Natural killer cell treated with Interleukin-12 subunit alpha and Interleukin-12 subunit beta and Interleukin-15 and Interleukin-18, amount 100 ng/mL, for 72 hours (primary cell): ENCODE measurements around the gene FGF11. TPM values are rescaled to one million over a fixed set of nuclear protein-coding genes. Genes with fewer than 3 reads are reported as not detected.

Experiments used
- ATAC-seq, 2 donors: fragments of 150-1000 bp; cut with Tn5 transposase in 1 of 2; sonication (Bioruptor Pico), chemical (Tn5 transposase) in 1 of 2; 2 replicates each; pipeline ENCODE4 v1.10.0; 2021
- DNase-seq: peaks from one replicate; pipeline ENCODE4 v3.0.0; 2022; ENCODE audit warnings: low spot score
- H3K27ac Mint-ChIP-seq, 2 donors: 1 replicate in 1 of 2; 2 replicates in 1 of 2; pipeline ENCODE4 v1.8.0; 2022; ENCODE audit warnings: mixed read lengths in 2 of 2, mild to moderate bottlenecking in 1 of 2, moderate library complexity in 1 of 2
- H3K27me3 Mint-ChIP-seq, 2 donors: 1 replicate in 1 of 2; 2 replicates in 1 of 2; pipeline ENCODE4 v1.8.0; 2022; ENCODE audit warnings: mixed read lengths in 2 of 2
- H3K36me3 Mint-ChIP-seq: one replicate; pipeline ENCODE4 v1.8.0; 2022; ENCODE audit warnings: mixed read lengths
- H3K4me1 Mint-ChIP-seq, 2 donors: 1 replicate in 1 of 2; 2 replicates in 1 of 2; pipeline ENCODE4 v1.8.0; 2022; ENCODE audit warnings: low read depth in 2 of 2, mixed read lengths in 2 of 2, mild to moderate bottlenecking in 1 of 2
- H3K4me3 Mint-ChIP-seq: one replicate; pipeline ENCODE4 v1.8.0; 2022; ENCODE audit warnings: mixed read lengths
- H3K9me3 Mint-ChIP-seq: 2 replicates; pipeline ENCODE4 v1.8.0; 2022; ENCODE audit warnings: mixed read lengths
- total RNA-seq, 2 donors: library from RNA; stranded (reverse); gene quantifications; one replicate each; pipeline ENCODE4 v1.2.3, GENCODE V29; 2022

The FGF11 gene
- total RNA-seq, 2 donors from 2014 or later, result 1.9 to 4.5 TPM

DNA sequence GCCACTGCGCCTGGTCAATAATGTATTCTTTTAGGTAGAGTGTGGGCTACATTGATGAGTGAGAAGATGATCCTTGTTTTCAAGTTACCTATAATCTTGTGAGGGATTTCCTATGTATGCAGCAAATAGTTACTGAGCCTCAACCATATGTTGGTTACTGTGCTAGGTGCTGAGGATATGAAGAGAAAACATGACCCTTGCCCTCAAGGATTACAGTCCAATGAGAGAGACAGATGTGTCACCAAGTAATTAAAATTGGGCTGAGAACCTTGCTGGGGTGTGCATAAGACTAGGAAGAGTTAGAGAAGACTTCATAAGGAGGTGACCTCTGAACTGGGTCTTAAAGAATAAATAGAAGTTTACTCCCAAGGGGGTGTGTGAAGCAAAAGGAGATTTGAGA is 52.3 kb downstream of the FGF11 start:
- Mint-ChIP-seq H3K27me3 (no peaks in the 10 kb centered on the region), H3K4me1 (peaks cover 52 to 55% of the 10 kb centered on the region in 2 donors), H3K36me3 (peaks cover 23% of the 10 kb centered on the region), H3K4me3 (no peak overlapping the region), H3K27ac (peak overlapping the region; percentile 1 to 17), H3K9me3 (no peaks in the 10 kb centered on the region)
- no peak for DNase-seq
- no peak for ATAC-seq

DNA sequence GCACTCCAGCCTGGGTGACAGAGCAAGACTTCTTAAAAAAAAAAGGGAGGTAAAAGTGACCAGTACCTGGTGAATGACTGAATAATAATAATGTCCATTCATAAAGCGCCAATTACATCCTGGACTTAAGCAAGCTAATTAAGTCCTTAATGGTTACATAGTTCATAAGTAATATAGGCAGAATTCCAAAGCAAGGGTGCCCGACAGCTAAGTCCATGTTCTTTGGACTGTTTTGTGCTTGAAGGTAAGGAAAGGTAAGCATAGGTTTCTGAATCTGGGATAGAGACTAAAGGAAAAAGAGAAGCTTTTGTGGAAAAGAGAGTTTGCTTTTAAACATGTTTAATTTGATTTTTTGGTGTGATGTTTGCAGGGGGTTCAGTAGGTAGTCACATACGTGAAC is 54.6 kb downstream of the FGF11 start:
- no peak overlapping the region for H3K27ac Mint-ChIP-seq
- H3K9me3 Mint-ChIP-seq, result no peaks in the 10 kb centered on the region
- ATAC-seq (no peak), DNase-seq (no peak)
- H3K4me3 Mint-ChIP-seq, result no peak overlapping the region
- peaks cover 35 to 46% of the 10 kb centered on the region in 2 donors for H3K4me1 Mint-ChIP-seq
- no peaks in the 10 kb centered on the region for H3K27me3 Mint-ChIP-seq
- H3K36me3 Mint-ChIP-seq, result peaks cover 13% of the 10 kb centered on the region

Other genes with a start within 250 kb of the FGF11 start
- gene DLG4, start 219.7 kb upstream of the FGF11 start, total RNA-seq, result 1 to 10 TPM; 3.3 to 8.3 TPM
- 100 to 1,000 TPM; 651 to 710 TPM for gene ACADVL, start 219.6 kb upstream of the FGF11 start, total RNA-seq
- 10 to 100 TPM; 35.1 to 61.6 TPM for gene DVL2, start 205.0 kb upstream of the FGF11 start, total RNA-seq
- gene PHF23, start 200.1 kb upstream of the FGF11 start, total RNA-seq, result 10 to 100 TPM; 40.1 to 55.2 TPM
- gene GABARAP, start 197.1 kb upstream of the FGF11 start, total RNA-seq, result 100 to 1,000 TPM; 197 to 277 TPM
- gene CTDNEP1, start 187.8 kb upstream of the FGF11 start, total RNA-seq, result 100 to 1,000 TPM; 145 to 165 TPM
- gene ELP5, start 187.3 kb upstream of the FGF11 start, total RNA-seq, result 10 to 100 TPM; 43.5 to 70.5 TPM
- gene CLDN7, start 177.0 kb upstream of the FGF11 start, total RNA-seq, result 1 to 10 TPM in 1 of 2 donors, under 1 TPM in 1; 0.73 to 1.1 TPM
- gene SLC2A4, start 157.8 kb upstream of the FGF11 start, total RNA-seq, result under 1 TPM in 1 of 2 donors, not detected in 1; 0.50 TPM
- not detected for gene YBX2, start 144.9 kb upstream of the FGF11 start, total RNA-seq
- gene EIF5A, start 131.9 kb upstream of the FGF11 start, total RNA-seq, result 1,000 to 10,000 TPM in 1 of 2 donors, 100 to 1,000 TPM in 1; 953 to 1,345 TPM
- gene GPS2, start 124.2 kb upstream of the FGF11 start, total RNA-seq, result 10 to 100 TPM; 58.1 to 87.0 TPM
- gene NEURL4, start 110.2 kb upstream of the FGF11 start, total RNA-seq, result 10 to 100 TPM; 37.6 to 76.7 TPM
- 100 to 1,000 TPM; 240 to 419 TPM for gene ACAP1, start 103.0 kb upstream of the FGF11 start, total RNA-seq
- 10 to 100 TPM in 1 of 2 donors, 1 to 10 TPM in 1; 6.7 to 13.0 TPM for gene KCTD11, start 87.3 kb upstream of the FGF11 start, total RNA-seq
- not detected for gene TMEM95, start 84.4 kb upstream of the FGF11 start, total RNA-seq
- under 1 TPM in 1 of 2 donors, not detected in 1; 0.36 TPM for gene TNK1, start 58.4 kb upstream of the FGF11 start, total RNA-seq
- gene PLSCR3, start 45.0 kb upstream of the FGF11 start, total RNA-seq, result 10 to 100 TPM; 32.2 to 48.4 TPM
- 10 to 100 TPM; 40.1 to 51.1 TPM for gene TMEM256, start 35.4 kb upstream of the FGF11 start, total RNA-seq
- 1 to 10 TPM; 2.3 to 7.7 TPM for gene NLGN2, start 31.7 kb upstream of the FGF11 start, total RNA-seq
- gene SPEM1, start 19.2 kb upstream of the FGF11 start, total RNA-seq, result not detected
- gene SPEM2, start 13.9 kb upstream of the FGF11 start, total RNA-seq, result not detected
- not detected for gene SPEM3, start 10.7 kb upstream of the FGF11 start, total RNA-seq
- 10 to 100 TPM; 11.2 to 14.2 TPM for gene TMEM102, start 4.1 kb upstream of the FGF11 start, total RNA-seq
- 10 to 100 TPM; 10.4 to 13.7 TPM for gene CHRNB1, start 5.5 kb downstream of the FGF11 start, total RNA-seq
- 10 to 100 TPM; 19.7 to 26.1 TPM for gene ZBTB4, start 40.1 kb downstream of the FGF11 start, total RNA-seq
- gene SLC35G6, start 41.9 kb downstream of the FGF11 start, total RNA-seq, result not detected
- gene POLR2A, start 44.9 kb downstream of the FGF11 start, total RNA-seq, result 100 to 1,000 TPM; 212 to 283 TPM
- gene TNFSF12, start 109.5 kb downstream of the FGF11 start, total RNA-seq, result 10 to 100 TPM; 54.9 to 69.3 TPM
- gene TNFSF13, start 119.2 kb downstream of the FGF11 start, total RNA-seq, result 1 to 10 TPM; 3.1 to 6.8 TPM
- gene SENP3, start 122.4 kb downstream of the FGF11 start, total RNA-seq, result 10 to 100 TPM; 56.2 to 90.1 TPM
- gene CD68, start 140.1 kb downstream of the FGF11 start, total RNA-seq, result 10 to 100 TPM; 20.8 to 51.1 TPM
- 10 to 100 TPM; 82.7 to 95.5 TPM for gene MPDU1, start 144.3 kb downstream of the FGF11 start, total RNA-seq
- gene SOX15, start 150.6 kb downstream of the FGF11 start, total RNA-seq, result under 1 TPM in 1 of 2 donors, not detected in 1; 0.26 TPM
- gene FXR2, start 175.4 kb downstream of the FGF11 start, total RNA-seq, result 10 to 100 TPM; 42.7 to 56.6 TPM
- gene SAT2, start 188.3 kb downstream of the FGF11 start, total RNA-seq, result 10 to 100 TPM; 32.8 to 41.1 TPM
- not detected for gene SHBG, start 190.6 kb downstream of the FGF11 start, total RNA-seq
- under 1 TPM in 1 of 2 donors, not detected in 1; 0.25 TPM for gene ATP1B2, start 211.4 kb downstream of the FGF11 start, total RNA-seq
- 100 to 1,000 TPM in 1 of 2 donors, 10 to 100 TPM in 1; 98.2 to 112 TPM for gene TP53, start 248.0 kb downstream of the FGF11 start, total RNA-seq
- 10 to 100 TPM; 19.4 to 48.2 TPM for gene WRAP53, start 249.0 kb downstream of the FGF11 start, total RNA-seq